HEK293T (cell line): ENCODE data around the gene NUP43.

ENCODE experiments used
- CTCF ChIA-PET: fragments of 350-600 bp; formaldehyde crosslinking; extraction: SDS; loops from one replicate; lab custom pipeline; 2021; ENCODE audit warnings: antibody characterized with exemption, inconsistent platforms; lab: Yijun Ruan, JAX
- POLR2A ChIA-PET: fragments of 350-600 bp; formaldehyde crosslinking; extraction: SDS; loops from one replicate; lab custom pipeline; 2020; ENCODE audit warnings: antibody characterized with exemption, inconsistent platforms; lab: Yijun Ruan, JAX
- DNase-seq: peaks from one replicate; pipeline ENCODE4 v3.0.0; 2012; ENCODE audit warnings: mixed read lengths; ENCODE audit errors: extremely low spot score
- ARNT ChIP-seq: fragments of 450-650 bp; IDR thresholded peaks from 2 replicates; pipeline ENCODE4 v1.6.1; 2017; ENCODE audit warnings: mild to moderate bottlenecking
- BHLHE40 ChIP-seq: fragments of 450-650 bp; IDR thresholded peaks from 2 replicates; pipeline ENCODE4 v1.6.1; 2016; ENCODE audit warnings: mild to moderate bottlenecking, moderate library complexity, borderline replicate concordance
- CTBP1 ChIP-seq: fragments of 450-650 bp; IDR thresholded peaks from 2 replicates; pipeline ENCODE4 v1.6.1; 2016; ENCODE audit warnings: borderline replicate concordance
- ELF4 ChIP-seq: fragments of 450-650 bp; IDR thresholded peaks from 2 replicates; pipeline ENCODE4 v1.6.1; 2017; ENCODE audit warnings: antibody characterized with exemption
- FOXA1 ChIP-seq: fragments of 450-650 bp; IDR thresholded peaks from 2 replicates; pipeline ENCODE4 v1.6.1; 2016; ENCODE audit warnings: mild to moderate bottlenecking
- FOXK2 ChIP-seq: fragments of 450-650 bp; IDR thresholded peaks from 2 replicates; pipeline ENCODE4 v1.6.1; 2016; ENCODE audit warnings: mild to moderate bottlenecking
- FOXM1 ChIP-seq: fragments of 450-650 bp; IDR thresholded peaks from 2 replicates; pipeline ENCODE4 v1.6.1; 2017; ENCODE audit warnings: mild to moderate bottlenecking, borderline replicate concordance
- HDGF ChIP-seq: fragments of 450-650 bp; IDR thresholded peaks from 2 replicates; pipeline ENCODE4 v1.6.1; 2017; ENCODE audit warnings: antibody characterized with exemption, borderline replicate concordance
- L3MBTL2 ChIP-seq: fragments of 450-650 bp; conservative IDR thresholded peaks from 2 replicates; pipeline ENCODE4 v1.6.1; 2016; ENCODE audit warnings: mild to moderate bottlenecking
- LEF1 ChIP-seq: fragments of 450-650 bp; IDR thresholded peaks from 2 replicates; pipeline ENCODE4 v1.6.1; 2017; ENCODE audit warnings: mild to moderate bottlenecking, borderline replicate concordance
- NFRKB ChIP-seq: fragments of 450-650 bp; IDR thresholded peaks from 2 replicates; pipeline ENCODE4 v1.6.1; 2016; ENCODE audit warnings: mild to moderate bottlenecking, moderate library complexity
- PKNOX1 ChIP-seq: fragments of 450-650 bp; IDR thresholded peaks from 2 replicates; pipeline ENCODE4 v1.6.1; 2016
- SP1 ChIP-seq: fragments of 450-650 bp; IDR thresholded peaks from 2 replicates; pipeline ENCODE4 v1.6.1; 2017
- SUZ12 ChIP-seq: fragments of 450-650 bp; IDR thresholded peaks from 2 replicates; pipeline ENCODE4 v1.6.1; 2016; ENCODE audit warnings: mild to moderate bottlenecking
- TARDBP ChIP-seq: fragments of 450-650 bp; IDR thresholded peaks from 2 replicates; pipeline ENCODE4 v1.6.1; 2016
- ZNF384 ChIP-seq: fragments of 450-650 bp; IDR thresholded peaks from 2 replicates; pipeline ENCODE4 v1.6.1; 2016

The NUP43 gene

GRCh38 chr6:149771925-149772324, 25.6 kb upstream of the NUP43 start:
- POLR2A ChIA-PET = no interaction called here
- TF ChIP-seq ARNT = no peak
- no peak for TF ChIP-seq NFRKB
- TF ChIP-seq TARDBP = no peak
- TF ChIP-seq LEF1 = no peak
- TF ChIP-seq FOXM1 = no peak
- CTCF ChIA-PET = interaction anchor here (0.7 kb wide), 1 partner anchor 223 kb away, joined by 3 read pairs; no protein-coding TSS in a partner anchor
- no peak for DNase-seq

- CTCF ChIA-PET = no interaction called here
- POLR2A ChIA-PET = no interaction called here
- no peak for TF ChIP-seq BHLHE40
- no peak for TF ChIP-seq HDGF
- no peak for TF ChIP-seq ARNT
- TF ChIP-seq TARDBP = no peak
- DNase-seq = no peak
These were observed 24.9 kb upstream of the NUP43 start for GRCh38 chr6:149771185-149771584.

GRCh38 chr6:149769676-149770075, 23.3 kb upstream of the NUP43 start:
- ChIA-PET CTCF (interaction anchor here (0.6 kb wide), 1 partner anchor 261 kb away, joined by 3 read pairs; no protein-coding TSS in a partner anchor), POLR2A (interaction anchor here (1.2 kb wide), 1 partner anchor 16 kb away, joined by 3 read pairs; no protein-coding TSS in a partner anchor)
- TF ChIP-seq SP1 (no peak), SUZ12 (no peak)
- no peak for DNase-seq

- no peak for TF ChIP-seq PKNOX1
- TF ChIP-seq BHLHE40 = no peak
- TF ChIP-seq FOXA1 = no peak
- no peak for TF ChIP-seq TARDBP
- TF ChIP-seq LEF1 = no peak
- no peak for TF ChIP-seq CTBP1
- no peak for TF ChIP-seq ZNF384
- TF ChIP-seq SUZ12 = no peak
- TF ChIP-seq L3MBTL2 = no peak
- no peak for TF ChIP-seq ELF4
- TF ChIP-seq FOXK2 = no peak
- no peak for TF ChIP-seq ARNT
- DNase-seq = no peak
- CTCF ChIA-PET = interaction anchor here (0.6 kb wide), 1 partner anchor 35 kb away, joined by 8 read pairs; no protein-coding TSS in a partner anchor
- POLR2A ChIA-PET = no interaction called here
These were observed 19.9 kb upstream of the NUP43 start for GRCh38 chr6:149766156-149766769.

- no peak for TF ChIP-seq HDGF
- TF ChIP-seq L3MBTL2 = no peak
- no peak for TF ChIP-seq ZNF384
- TF ChIP-seq PKNOX1 = no peak
- TF ChIP-seq SUZ12 = no peak
- no peak for TF ChIP-seq SP1
- TF ChIP-seq LEF1 = no peak
- no peak for TF ChIP-seq ELF4
- no peak for TF ChIP-seq ARNT
- TF ChIP-seq BHLHE40 = no peak
- TF ChIP-seq NFRKB = no peak
- CTCF ChIA-PET = no interaction called here
- POLR2A ChIA-PET = no interaction called here
- no peak for DNase-seq
These were observed 17.5 kb upstream of the NUP43 start for GRCh38 chr6:149763866-149764265.

- TF ChIP-seq SUZ12 (no peak), PKNOX1 (0 out of 2 replicates have a peak, but pooled peaks have one; percentile 47), FOXA1 (no peak), FOXK2 (no peak), HDGF (no peak)
- ChIA-PET CTCF (no interaction called here), POLR2A (no interaction called here)
- no peak for DNase-seq
These were observed 15.1 kb upstream of the NUP43 start for GRCh38 chr6:149761438-149761837.

- ChIA-PET CTCF (no interaction called here), POLR2A (no interaction called here)
- no peak for DNase-seq
- no peak for TF ChIP-seq PKNOX1
- no peak for TF ChIP-seq ELF4
- TF ChIP-seq ZNF384 = no peak
- no peak for TF ChIP-seq BHLHE40
- no peak for TF ChIP-seq SUZ12
- TF ChIP-seq CTBP1 = no peak
- TF ChIP-seq FOXM1 = no peak
- TF ChIP-seq NFRKB = no peak
- no peak for TF ChIP-seq ARNT
- TF ChIP-seq SP1 = no peak
- TF ChIP-seq L3MBTL2 = no peak
- no peak for TF ChIP-seq HDGF
- TF ChIP-seq LEF1 = no peak
- no peak for TF ChIP-seq TARDBP
- no peak for TF ChIP-seq FOXK2
- TF ChIP-seq FOXA1 = no peak
These were observed 9.9 kb upstream of the NUP43 start for GRCh38 chr6:149756261-149756636.
